ENCODE results near the gene IKZF3.

Gene IKZF3

DNA sequence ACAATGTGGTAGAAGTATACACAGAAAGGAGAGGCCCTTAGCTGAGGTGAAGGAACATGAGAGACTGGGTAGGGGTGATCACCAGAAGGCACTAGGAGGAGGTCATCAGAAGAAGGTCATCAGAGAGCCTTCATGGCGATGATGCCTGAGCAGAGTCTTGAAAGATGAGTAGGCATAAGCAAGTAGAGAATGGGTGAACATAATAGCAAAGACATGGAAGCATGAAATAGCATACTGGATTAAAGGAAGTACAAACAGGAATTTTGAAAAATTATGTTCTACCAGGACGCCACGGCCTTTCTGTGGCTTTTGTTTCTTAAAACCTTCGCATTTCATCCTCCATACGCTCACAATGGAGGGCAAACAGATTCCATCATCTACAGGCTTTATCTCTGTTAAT is 2.9 kb downstream of the IKZF3 start:
- Histone ChIP-seq H3K9me3 (ENCODE audit: control insufficient read depth, insufficient read depth, low read depth, low read length) (no peaks in the 10 kb centered on the region), H3K4me3 (ENCODE audit: low read depth, low read length) (no peak overlapping the region), H3K36me3 (ENCODE audit: control insufficient read depth in 2 of 2, insufficient read depth in 1 of 2, low read length in 2 of 2) (no peaks in the 10 kb centered on the region), H3K4me1 (ENCODE audit: control insufficient read depth, insufficient read depth, low read length) (peaks cover 7% of the 10 kb centered on the region; the same call in 1 of the 2 replicates), H3K27ac (ENCODE audit: extremely low read depth, low read depth, low read length) (no peak overlapping the region)
- TF ChIP-seq, protein P1, sequence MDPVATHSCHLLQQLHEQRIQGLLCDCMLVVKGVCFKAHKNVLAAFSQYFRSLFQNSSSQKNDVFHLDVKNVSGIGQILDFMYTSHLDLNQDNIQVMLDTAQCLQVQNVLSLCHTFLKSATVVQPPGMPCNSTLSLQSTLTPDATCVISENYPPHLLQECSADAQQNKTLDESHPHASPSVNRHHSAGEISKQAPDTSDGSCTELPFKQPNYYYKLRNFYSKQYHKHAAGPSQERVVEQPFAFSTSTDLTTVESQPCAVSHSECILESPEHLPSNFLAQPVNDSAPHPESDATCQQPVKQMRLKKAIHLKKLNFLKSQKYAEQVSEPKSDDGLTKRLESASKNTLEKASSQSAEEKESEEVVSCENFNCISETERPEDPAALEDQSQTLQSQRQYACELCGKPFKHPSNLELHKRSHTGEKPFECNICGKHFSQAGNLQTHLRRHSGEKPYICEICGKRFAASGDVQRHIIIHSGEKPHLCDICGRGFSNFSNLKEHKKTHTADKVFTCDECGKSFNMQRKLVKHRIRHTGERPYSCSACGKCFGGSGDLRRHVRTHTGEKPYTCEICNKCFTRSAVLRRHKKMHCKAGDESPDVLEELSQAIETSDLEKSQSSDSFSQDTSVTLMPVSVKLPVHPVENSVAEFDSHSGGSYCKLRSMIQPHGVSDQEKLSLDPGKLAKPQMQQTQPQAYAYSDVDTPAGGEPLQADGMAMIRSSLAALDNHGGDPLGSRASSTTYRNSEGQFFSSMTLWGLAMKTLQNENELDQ (tag by site-specific recombination; IDR thresholded peaks at IDR 0.05; ENCODE audit: low read depth): no peak
- TF ChIP-seq ZNF544 (tag by site-specific recombination; IDR thresholded peaks at IDR 0.05) (no peak), ZNF629 (tag by site-specific recombination; IDR thresholded peaks at IDR 0.05) (no peak), ZBTB1 (tag by site-specific recombination; IDR thresholded peaks at IDR 0.05) (no peak), ZNF302 (tag by site-specific recombination; IDR thresholded peaks at IDR 0.05; ENCODE audit: low read depth) (no peak), ZBTB44 (tag by site-specific recombination; IDR thresholded peaks at IDR 0.05) (no peak), ZNF26 (tag by site-specific recombination; IDR thresholded peaks at IDR 0.05) (no peak), ZNF292 (tag by site-specific recombination; IDR thresholded peaks at IDR 0.05; ENCODE audit: borderline replicate concordance, low read depth) (no peak), ZNF792 (tag by site-specific recombination; IDR thresholded peaks at IDR 0.05) (no peak), ZNF174 (tag by site-specific recombination; IDR thresholded peaks at IDR 0.05) (no peak), ZNF777 (tag by site-specific recombination; IDR thresholded peaks at IDR 0.05; ENCODE audit: borderline replicate concordance) (no peak), ZNF501 (tag by site-specific recombination; IDR thresholded peaks at IDR 0.05) (no peak), ZNF146 (tag by site-specific recombination; IDR thresholded peaks at IDR 0.05) (no peak), GLI4 (tag by site-specific recombination; IDR thresholded peaks at IDR 0.05) (no peak), HOXD13 (CRISPR knock-in tag; IDR thresholded peaks at IDR 0.05; ENCODE audit: borderline replicate concordance) (no peak), BCL6B (tag by site-specific recombination; IDR thresholded peaks at IDR 0.05) (no peak), TRIM28 (IDR thresholded peaks at IDR 0.05; ENCODE audit: borderline replicate concordance, low read length) (no peak)
- TF ChIP-seq, protein P2, sequence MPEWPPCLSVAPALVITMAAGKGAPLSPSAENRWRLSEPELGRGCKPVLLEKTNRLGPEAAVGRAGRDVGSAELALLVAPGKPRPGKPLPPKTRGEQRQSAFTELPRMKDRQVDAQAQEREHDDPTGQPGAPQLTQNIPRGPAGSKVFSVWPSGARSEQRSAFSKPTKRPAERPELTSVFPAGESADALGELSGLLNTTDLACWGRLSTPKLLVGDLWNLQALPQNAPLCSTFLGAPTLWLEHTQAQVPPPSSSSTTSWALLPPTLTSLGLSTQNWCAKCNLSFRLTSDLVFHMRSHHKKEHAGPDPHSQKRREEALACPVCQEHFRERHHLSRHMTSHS (tag by site-specific recombination; IDR thresholded peaks at IDR 0.05): no peak
- POLR2A ChIA-PET: no interaction called here
- CTCF ChIA-PET: interaction anchor here (0.6 to 1.0 kb wide), 4 partner anchors 12 to 240 kb away, joined by 3 to 4 read pairs (median 3); no protein-coding TSS in a partner anchor
